Muscle layer of duodenum (tissue), 2 donors: ENCODE data around the gene FAM161B.
"Not testable (repeated sequence)": the region's sequence is repeated elsewhere in the genome, so short reads cannot be mapped to it uniquely, and the experiment has no call there.

ENCODE experiments used
- H3K27ac ChIP-seq: one replicate; pipeline ENCODE4 v1.7.0; 2013; ENCODE audit warnings: mild to moderate bottlenecking, low read length
- H3K27me3 ChIP-seq: one replicate; pipeline ENCODE4 v1.7.0; 2013; ENCODE audit warnings: low read depth, mild to moderate bottlenecking, control low read depth, low read length
- H3K36me3 ChIP-seq, 2 donors: one replicate each; pipeline ENCODE4 v1.7.0; 2013; ENCODE audit warnings: low read length in 2 of 2, control low read depth in 1 of 2, mild to moderate bottlenecking in 1 of 2; ENCODE audit not compliant: insufficient read depth in 2 of 2, control insufficient read depth in 1 of 2
- H3K4me1 ChIP-seq, 2 donors: one replicate each; pipeline ENCODE4 v1.7.0; 2013; ENCODE audit warnings: low read length in 2 of 2, mild to moderate bottlenecking in 2 of 2, control low read depth in 1 of 2, moderate library complexity in 1 of 2; ENCODE audit not compliant: insufficient read depth in 2 of 2, control insufficient read depth in 1 of 2
- H3K4me3 ChIP-seq, 2 donors: one replicate each; pipeline ENCODE4 v1.7.0; 2013; ENCODE audit warnings: low read length in 2 of 2, low read depth in 1 of 2, mild to moderate bottlenecking in 1 of 2
- H3K9me3 ChIP-seq, 2 donors: one replicate each; pipeline ENCODE4 v1.7.0; 2013; ENCODE audit warnings: low read length in 2 of 2, control low read depth in 1 of 2, mild to moderate bottlenecking in 1 of 2; ENCODE audit not compliant: control insufficient read depth in 1 of 2
- donor health status: healthy.

The FAM161B gene

GRCh38 chr14:73949752-73950734 lies at the start of gene FAM161B, which contains the start of gene COQ6:
Gene FAM161B, minus strand, starts transcription at chr14:73950094. Its CDS starts 68 bp downstream, at chr14:73950026.
Gene COQ6, plus strand, starts transcription at chr14:73950302. Its CDS starts 31 bp downstream, at chr14:73950333.
- Histone ChIP-seq H3K9me3 (no peaks in the 10 kb centered on the region), H3K4me3 (peak within 1 kb of the TSS; percentile 93 to 98), H3K36me3 (peaks cover 10 to 28% of the 10 kb centered on the region in 2 donors), H3K4me1 (peaks cover 0 to 8% of the 10 kb centered on the region in 2 donors), H3K27me3 (no peaks in the 10 kb centered on the region), H3K27ac (peak within 1 kb of the TSS; percentile 92)

GRCh38 chr14:73998726-73999125 lies 48.8 kb upstream of the FAM161B start:
- H3K4me1 ChIP-seq = no peaks in the 10 kb centered on the region
- no peaks in the 10 kb centered on the region for H3K27me3 ChIP-seq
- H3K4me3 ChIP-seq = no peak overlapping the region
- no peak overlapping the region for H3K27ac ChIP-seq
- peaks cover 3 to 8% of the 10 kb centered on the region in 2 donors for H3K36me3 ChIP-seq
- no peaks in the 10 kb centered on the region for H3K9me3 ChIP-seq

- no peaks in the 10 kb centered on the region for H3K27me3 ChIP-seq
- H3K27ac ChIP-seq = peak overlapping the region; percentile 40
- H3K36me3 ChIP-seq = peaks cover 3 to 8% of the 10 kb centered on the region in 2 donors
- no peak overlapping the region for H3K4me3 ChIP-seq
- no peaks in the 10 kb centered on the region for H3K4me1 ChIP-seq
- H3K9me3 ChIP-seq = no peaks in the 10 kb centered on the region
These were observed 48.1 kb upstream of the FAM161B start for GRCh38 chr14:73997944-73998447.

GRCh38 chr14:73997108-73997943 lies 47.4 kb upstream of the FAM161B start:
- H3K4me3 ChIP-seq = no peak overlapping the region
- H3K27me3 ChIP-seq = no peaks in the 10 kb centered on the region
- H3K9me3 ChIP-seq = no peaks in the 10 kb centered on the region
- H3K36me3 ChIP-seq = peaks cover 3 to 8% of the 10 kb centered on the region in 2 donors
- H3K27ac ChIP-seq = peak overlapping the region; percentile 49
- H3K4me1 ChIP-seq = no peaks in the 10 kb centered on the region

- Histone ChIP-seq H3K4me1 (no peaks in the 10 kb centered on the region), H3K36me3 (peaks cover 3 to 8% of the 10 kb centered on the region in 2 donors), H3K27ac (peak overlapping the region; percentile 49), H3K9me3 (no peaks in the 10 kb centered on the region), H3K4me3 (no peak overlapping the region), H3K27me3 (no peaks in the 10 kb centered on the region)
These were observed 46.8 kb upstream of the FAM161B start for GRCh38 chr14:73996731-73997107.

GRCh38 chr14:73995977-73996378 lies 46.1 kb upstream of the FAM161B start:
- H3K27ac ChIP-seq = peak overlapping the region; percentile 72

GRCh38 chr14:73994926-73995325 lies 45.0 kb upstream of the FAM161B start:
- not testable (repeated sequence) for H3K27ac ChIP-seq, H3K4me1 ChIP-seq, H3K36me3 ChIP-seq, H3K4me3 ChIP-seq, H3K27me3 ChIP-seq, H3K9me3 ChIP-seq

More at GRCh38 chr14:73995977-73996378, 46.1 kb upstream of the FAM161B start:
- Histone ChIP-seq H3K4me3 (peak overlapping the region in 1 of 2 donors; percentile 50), H3K36me3 (peaks cover 3 to 8% of the 10 kb centered on the region in 2 donors), H3K4me1 (no peaks in the 10 kb centered on the region), H3K9me3 (no peaks in the 10 kb centered on the region), H3K27me3 (no peaks in the 10 kb centered on the region)

GRCh38 chr14:73991092-73991491 lies 41.2 kb upstream of the FAM161B start:
- no peaks in the 10 kb centered on the region for H3K4me1 ChIP-seq
- H3K9me3 ChIP-seq = no peaks in the 10 kb centered on the region
- no peaks in the 10 kb centered on the region for H3K27me3 ChIP-seq
- no peak overlapping the region for H3K4me3 ChIP-seq
- H3K36me3 ChIP-seq = peaks cover 7 to 19% of the 10 kb centered on the region in 2 donors
- H3K27ac ChIP-seq = no peak overlapping the region

- H3K4me1 ChIP-seq, H3K9me3 ChIP-seq, H3K27ac ChIP-seq, H3K4me3 ChIP-seq, H3K27me3 ChIP-seq: not testable (repeated sequence)
- H3K36me3 ChIP-seq = peaks cover 5 to 20% of the 10 kb centered on the region in 2 donors
These were observed 38.8 kb upstream of the FAM161B start for GRCh38 chr14:73988656-73989055.

- Histone ChIP-seq H3K4me3 (no peak overlapping the region), H3K4me1 (no peaks in the 10 kb centered on the region), H3K36me3 (peaks cover 5 to 21% of the 10 kb centered on the region in 2 donors), H3K9me3 (no peaks in the 10 kb centered on the region), H3K27me3 (no peaks in the 10 kb centered on the region), H3K27ac (no peak overlapping the region)
These were observed 38.2 kb upstream of the FAM161B start for GRCh38 chr14:73988065-73988464.

GRCh38 chr14:73977896-73978295 lies 28.0 kb upstream of the FAM161B start:
- Histone ChIP-seq H3K9me3 (no peaks in the 10 kb centered on the region), H3K4me3 (no peak overlapping the region), H3K36me3 (peaks cover 6 to 28% of the 10 kb centered on the region in 2 donors), H3K27me3 (no peaks in the 10 kb centered on the region), H3K4me1 (no peaks in the 10 kb centered on the region), H3K27ac (no peak overlapping the region)
